Activated CD4-positive, alpha-beta T cell treated with anti-CD3 and anti-CD28 coated beads for 36 hours (primary cell): ENCODE measurements around the gene HYCC1. TPM values are rescaled to one million over a fixed set of nuclear protein-coding genes. Genes with fewer than 3 reads are reported as not detected.
"Not testable (repeated sequence)": the region's sequence is repeated elsewhere in the genome, so short reads cannot be mapped to it uniquely, and the experiment has no call there.

ENCODE experiments used
- ATAC-seq: fragments of 200-7000 bp; cut with Tn5 transposase; one replicate; pipeline ENCODE4 v1.10.0; 2021; ENCODE audit warnings: mild to moderate bottlenecking, moderate library complexity
- CTCF ChIA-PET: fragments of 350-600 bp; sonication (Branson Sonifier 250); formaldehyde crosslinking; loops from one replicate; lab custom pipeline; 2021; ENCODE audit warnings: antibody characterized with exemption; lab: Charles Lee
- POLR2A ChIA-PET: fragments of 350-600 bp; sonication (Branson Sonifier 250); formaldehyde crosslinking; loops from one replicate; lab custom pipeline; 2021; ENCODE audit warnings: antibody characterized with exemption, inconsistent platforms; lab: Charles Lee
- DNase-seq: peaks from one replicate; pipeline ENCODE4 v3.0.0-alpha.2; 2020
- H3K27ac Mint-ChIP-seq: one replicate; pipeline ENCODE4 v1.8.0; 2021; ENCODE audit warnings: mixed read lengths
- H3K27me3 Mint-ChIP-seq: one replicate; pipeline ENCODE4 v1.8.0; 2021; ENCODE audit warnings: mixed read lengths
- H3K36me3 Mint-ChIP-seq: one replicate; pipeline ENCODE4 v1.8.0; 2021; ENCODE audit warnings: low read depth, mixed read lengths
- H3K4me1 Mint-ChIP-seq: one replicate; pipeline ENCODE4 v1.8.0; 2021; ENCODE audit warnings: mixed read lengths
- H3K4me3 Mint-ChIP-seq: one replicate; pipeline ENCODE4 v1.8.0; 2021; ENCODE audit warnings: mild to moderate bottlenecking, moderate library complexity, mixed read lengths
- H3K9me3 Mint-ChIP-seq: one replicate; pipeline ENCODE4 v1.8.0; 2021; ENCODE audit warnings: low read depth, mixed read lengths
- intact Hi-C, 2 experiments: fragments of 100-400 bp; cut with DNase I in 1 of 2; cut with micrococcal nuclease in 1 of 2; formaldehyde crosslinking; loops; one replicate each; pipeline versions ENCODE4 v1.14.2 to v1.15.1; 2022 to 2024; cut with DNase I, micrococcal nuclease
- total RNA-seq, 2 experiments: library from RNA; stranded (reverse); gene quantifications; one replicate each; pipeline ENCODE4 v1.2.3, GENCODE V29; 2021

Gene HYCC1
- total RNA-seq, 2 experiments from 2014 or later = 19.2 to 23.9 TPM

GRCh38 chr7:22983257-22983855, 30.6 kb downstream of the HYCC1 start:
- Mint-ChIP-seq H3K4me3 (no peak overlapping the region), H3K36me3 (peaks cover 6% of the 10 kb centered on the region), H3K27me3 (no peaks in the 10 kb centered on the region), H3K9me3 (no peaks in the 10 kb centered on the region), H3K27ac (no peak overlapping the region), H3K4me1 (peaks cover 14% of the 10 kb centered on the region)
- DNase-seq = no peak
- intact Hi-C loops = no loop called here
- CTCF ChIA-PET = interaction anchor here (1.3 to 1.5 kb wide), 2 partner anchors 8 to 14 kb away, joined by 3 read pairs; no protein-coding TSS in a partner anchor
- POLR2A ChIA-PET = no interaction called here
- ATAC-seq = no peak

DNA sequence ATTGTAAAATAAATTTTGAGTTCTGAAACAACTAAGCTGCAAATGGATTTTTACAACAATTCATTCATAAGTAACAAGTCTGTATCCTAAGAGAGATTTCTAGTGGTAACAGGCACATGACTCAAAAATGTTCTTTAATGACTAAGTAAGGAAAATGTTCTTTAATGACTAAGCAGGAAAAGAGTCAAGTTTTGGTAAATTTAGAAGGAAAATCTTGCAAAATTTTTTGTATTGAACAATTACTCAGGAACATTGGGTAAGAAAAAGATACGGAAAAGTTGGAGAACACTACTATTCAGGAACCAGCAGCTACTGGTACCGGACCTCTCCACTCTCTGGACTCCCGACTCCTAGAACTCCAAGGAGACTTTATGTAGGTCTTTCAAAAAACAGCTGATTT, 33.5 kb downstream of the HYCC1 start:
- ChIA-PET CTCF (interaction anchor here (0.6 kb wide), 1 partner anchor 130 kb away, joined by 4 read pairs; no protein-coding TSS in a partner anchor), POLR2A (interaction anchor here (0.7 kb wide), 1 partner anchor 33 kb away, joined by 3 read pairs; no protein-coding TSS in a partner anchor)
- H3K27me3 Mint-ChIP-seq = no peaks in the 10 kb centered on the region
- intact Hi-C loops = no loop called here
- peaks cover 12% of the 10 kb centered on the region for H3K36me3 Mint-ChIP-seq
- H3K9me3 Mint-ChIP-seq = no peaks in the 10 kb centered on the region
- no peak for DNase-seq
- H3K4me3 Mint-ChIP-seq = no peak overlapping the region
- H3K4me1 Mint-ChIP-seq = peaks cover 14% of the 10 kb centered on the region
- ATAC-seq = no peak
- no peak overlapping the region for H3K27ac Mint-ChIP-seq

GRCh38 chr7:22979861-22980260, 34.1 kb downstream of the HYCC1 start:
- no peak overlapping the region for H3K27ac Mint-ChIP-seq
- peaks cover 14% of the 10 kb centered on the region for H3K4me1 Mint-ChIP-seq
- no peaks in the 10 kb centered on the region for H3K9me3 Mint-ChIP-seq
- H3K36me3 Mint-ChIP-seq = peaks cover 13% of the 10 kb centered on the region
- ATAC-seq (no peak), DNase-seq (no peak)
- CTCF ChIA-PET = interaction anchor here (0.8 kb wide), 1 partner anchor 41 kb away, joined by 3 read pairs; no protein-coding TSS in a partner anchor
- POLR2A ChIA-PET = interaction anchor here (0.7 kb wide), 1 partner anchor 34 kb away, joined by 3 read pairs; no protein-coding TSS in a partner anchor
- intact Hi-C loops = no loop called here
- no peaks in the 10 kb centered on the region for H3K27me3 Mint-ChIP-seq
- H3K4me3 Mint-ChIP-seq = no peak overlapping the region

- ATAC-seq (no peak), DNase-seq (no peak)
- Mint-ChIP-seq H3K4me3 (no peak overlapping the region), H3K27ac (no peak overlapping the region), H3K27me3 (no peaks in the 10 kb centered on the region), H3K36me3 (peaks cover 18% of the 10 kb centered on the region), H3K4me1 (peaks cover 19% of the 10 kb centered on the region), H3K9me3 (no peaks in the 10 kb centered on the region)
- ChIA-PET CTCF (interaction anchor here (0.8 kb wide), 1 partner anchor 42 kb away, joined by 3 read pairs; no protein-coding TSS in a partner anchor), POLR2A (no interaction called here)
- intact Hi-C loops = no loop called here
Measured at GRCh38 chr7:22979251-22979650, 34.7 kb downstream of the HYCC1 start.

- DNase-seq, CTCF ChIA-PET, ATAC-seq, H3K27ac Mint-ChIP-seq, POLR2A ChIA-PET, intact Hi-C loops, H3K4me1 Mint-ChIP-seq, H3K9me3 Mint-ChIP-seq, H3K4me3 Mint-ChIP-seq, H3K27me3 Mint-ChIP-seq: not testable (repeated sequence)
- peaks cover 20% of the 10 kb centered on the region for H3K36me3 Mint-ChIP-seq
Measured at GRCh38 chr7:22974636-22975035, 39.3 kb downstream of the HYCC1 start.

DNA sequence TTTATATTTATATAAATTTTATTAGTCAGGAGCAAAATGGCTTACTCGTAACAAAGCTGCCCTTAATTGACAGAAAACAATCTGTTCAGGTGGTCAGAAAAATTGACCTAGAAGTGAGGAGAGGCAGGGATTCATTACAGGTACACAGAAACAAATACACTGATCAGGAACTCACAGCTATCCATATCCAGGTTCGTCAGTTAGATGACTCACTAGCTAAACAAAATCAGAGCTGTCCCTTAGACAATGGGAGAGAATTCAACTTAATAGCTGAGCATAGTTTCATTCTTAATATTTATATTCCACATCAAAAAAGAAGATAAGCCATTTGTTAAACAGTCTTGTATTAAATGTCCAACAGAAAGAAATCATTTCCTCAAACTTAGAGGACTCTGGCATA, 41.7 kb downstream of the HYCC1 start:
- Mint-ChIP-seq H3K4me1 (peaks cover 5% of the 10 kb centered on the region), H3K4me3 (no peak overlapping the region), H3K36me3 (peaks cover 24% of the 10 kb centered on the region), H3K9me3 (no peaks in the 10 kb centered on the region), H3K27me3 (no peaks in the 10 kb centered on the region), H3K27ac (no peak overlapping the region)
- CTCF ChIA-PET = interaction anchor here (0.6 to 1.3 kb wide), 5 partner anchors 19 to 190 kb away, joined by 3 to 4 read pairs (median 3); no protein-coding TSS in a partner anchor
- POLR2A ChIA-PET = no interaction called here
- no peak for DNase-seq
- intact Hi-C loops = no loop called here
- ATAC-seq = no peak

- Mint-ChIP-seq H3K36me3 (peaks cover 10% of the 10 kb centered on the region), H3K27me3 (no peaks in the 10 kb centered on the region), H3K27ac (no peak overlapping the region), H3K4me1 (no peaks in the 10 kb centered on the region), H3K9me3 (no peaks in the 10 kb centered on the region), H3K4me3 (no peak overlapping the region)
- intact Hi-C loops = no loop called here
- ChIA-PET POLR2A (no interaction called here), CTCF (interaction anchor here (0.6 to 2.2 kb wide), 2 partner anchors 9 to 17 kb away, joined by 3 to 5 read pairs; no protein-coding TSS in a partner anchor)
- DNase-seq = no peak
- no peak for ATAC-seq
Measured at GRCh38 chr7:22969010-22969431, 44.9 kb downstream of the HYCC1 start.

Other genes starting within 250 kb of the HYCC1 start
- 100 to 1,000 TPM in 1 of 2 experiments, 10 to 100 TPM in 1; 73.7 to 254 TPM for gene TOMM7, start 191.3 kb downstream of the HYCC1 start, total RNA-seq
- 10 to 100 TPM; 18.1 to 20.8 TPM for gene KLHL7, start 91.7 kb upstream of the HYCC1 start, total RNA-seq
- gene NUP42, start 167.9 kb upstream of the HYCC1 start, total RNA-seq = 10 to 100 TPM; 32.3 to 44.8 TPM
- gene GPNMB, start 232.6 kb upstream of the HYCC1 start, total RNA-seq = under 1 TPM; 0.42 to 0.66 TPM